Mesendoderm (in vitro differentiated cells): ENCODE results near the gene P2RY13.
A peak's percentile ranks its signal among the peaks of the same experiment; 100 is the strongest.

ENCODE experiments used
- DNase-seq: peaks from one replicate; pipeline ENCODE4 v3.0.0; 2013
- H2AK5ac ChIP-seq: 2 replicates; pipeline ENCODE4 v1.6.1; 2013; ENCODE audit warnings: low read length, inconsistent platforms
- H2BK120ac ChIP-seq: 2 replicates; pipeline ENCODE4 v1.6.1; 2013; ENCODE audit warnings: low read depth, mild to moderate bottlenecking, low read length, moderate library complexity, mixed read lengths
- H2BK15ac ChIP-seq: replicated peaks from 2 replicates; pipeline ENCODE4 v1.6.1; 2013; ENCODE audit warnings: low read depth, mild to moderate bottlenecking, moderate library complexity
- H2BK5ac ChIP-seq: 2 replicates; pipeline ENCODE4 v1.6.1; 2013; ENCODE audit warnings: low read length, inconsistent platforms
- H3K18ac ChIP-seq: 2 replicates; pipeline ENCODE4 v1.6.1; 2013; ENCODE audit warnings: mild to moderate bottlenecking, low read length, mixed read lengths
- H3K23ac ChIP-seq: one replicate; pipeline ENCODE4 v1.6.1; 2013; ENCODE audit warnings: low read length
- H3K27ac ChIP-seq: 2 replicates; pipeline ENCODE4 v1.5.1; 2013; ENCODE audit warnings: low read depth, mild to moderate bottlenecking, inconsistent platforms, low read length, moderate library complexity
- H3K27me3 ChIP-seq: 2 replicates; pipeline ENCODE4 v1.6.1; 2013; ENCODE audit warnings: low read length, control low read depth, mild to moderate bottlenecking, inconsistent platforms; ENCODE audit not compliant: insufficient read depth, poor library complexity
- H3K36me3 ChIP-seq: 2 replicates; pipeline ENCODE4 v1.6.1; 2013; ENCODE audit warnings: low read length, inconsistent platforms; ENCODE audit not compliant: control insufficient read depth, insufficient read depth
- H3K4ac ChIP-seq: one replicate; pipeline ENCODE4 v1.6.1; 2013; ENCODE audit warnings: low read depth, mild to moderate bottlenecking, low read length, moderate library complexity
- H3K4me1 ChIP-seq: 2 replicates; pipeline ENCODE4 v1.6.1; 2013; ENCODE audit warnings: low read depth, low read length, inconsistent platforms; ENCODE audit not compliant: control insufficient read depth
- H3K4me2 ChIP-seq: 2 replicates; pipeline ENCODE4 v1.6.1; 2013; ENCODE audit warnings: low read length
- H3K4me3 ChIP-seq: 2 replicates; pipeline ENCODE4 v1.5.1; 2013; ENCODE audit warnings: mild to moderate bottlenecking, low read length
- H3K56ac ChIP-seq: one replicate; pipeline ENCODE4 v1.6.1; 2013; ENCODE audit warnings: low read length
- H3K79me1 ChIP-seq: 2 replicates; pipeline ENCODE4 v1.6.1; 2013; ENCODE audit warnings: low read length, inconsistent platforms
- H3K79me2 ChIP-seq: 2 replicates; pipeline ENCODE4 v1.6.1; 2013; ENCODE audit warnings: mild to moderate bottlenecking, low read length; ENCODE audit not compliant: control insufficient read depth, insufficient read depth
- H3K9ac ChIP-seq: 2 replicates; pipeline ENCODE4 v1.6.1; 2013; ENCODE audit warnings: low read length, inconsistent platforms
- H4K5ac ChIP-seq: one replicate; pipeline ENCODE4 v1.6.1; 2013; ENCODE audit warnings: low read length
- H4K8ac ChIP-seq: one replicate; pipeline ENCODE4 v1.6.1; 2013; ENCODE audit warnings: low read depth, mild to moderate bottlenecking, control low read depth, low read length, moderate library complexity
- WGBS: extraction: QIAGEN DNeasy Blood & Tissue Kit; methylation state at CpG from one replicate; pipeline ENCODE4 v1.1.7; 2013; ENCODE audit warnings: low lambda C conversion rate, missing lambda C conversion rate; ENCODE audit not compliant: insufficient coverage; ENCODE audit errors: extremely low coverage; 5-methylcytosine and 5-hydroxymethylcytosine counted together

The P2RY13 gene

DNA sequence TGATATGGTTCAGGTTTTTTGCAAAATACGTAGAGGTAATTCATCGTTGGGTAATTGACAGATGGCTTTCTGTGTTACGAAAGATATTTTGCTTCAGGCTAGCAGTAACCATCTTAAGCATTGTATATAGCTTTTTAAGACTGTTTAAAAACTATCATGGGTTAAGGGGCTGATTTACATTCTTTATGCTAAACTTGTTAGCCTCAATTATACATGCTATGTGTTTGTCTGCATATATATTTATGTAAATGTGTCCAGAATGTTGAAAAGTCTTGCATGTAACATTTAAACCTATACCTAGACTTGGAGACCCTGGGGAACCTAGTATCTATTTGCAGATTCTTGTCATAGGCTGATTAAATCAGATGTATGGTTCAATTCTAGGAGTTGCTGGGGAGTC lies 39.9 kb downstream of the P2RY13 start:
- no peak overlapping the region for H3K9ac ChIP-seq
- no peaks in the 10 kb centered on the region for H3K27me3 ChIP-seq
- no peaks in the 10 kb centered on the region for H3K4me1 ChIP-seq
- no peak overlapping the region for H2BK120ac ChIP-seq
- H2BK15ac ChIP-seq = no peak overlapping the region
- H3K4me3 ChIP-seq = no peak overlapping the region
- H3K79me1 ChIP-seq = no peaks in the 10 kb centered on the region
- H3K36me3 ChIP-seq = no peaks in the 10 kb centered on the region
- no peak overlapping the region for H4K8ac ChIP-seq
- no peak overlapping the region for H4K5ac ChIP-seq
- H3K56ac ChIP-seq = no peak overlapping the region
- no peak overlapping the region for H2BK5ac ChIP-seq
- H3K79me2 ChIP-seq = no peaks in the 10 kb centered on the region
- no peak overlapping the region for H3K18ac ChIP-seq
- no peak overlapping the region for H3K23ac ChIP-seq
- H2AK5ac ChIP-seq = no peak overlapping the region
- H3K4ac ChIP-seq = no peak overlapping the region
- no CpG with 5 or more reads among the region's 3 CpGs for whole genome bisulfite sequencing
- H3K4me2 ChIP-seq = no peak overlapping the region
- no peak for DNase-seq
- no peak overlapping the region for H3K27ac ChIP-seq

DNA sequence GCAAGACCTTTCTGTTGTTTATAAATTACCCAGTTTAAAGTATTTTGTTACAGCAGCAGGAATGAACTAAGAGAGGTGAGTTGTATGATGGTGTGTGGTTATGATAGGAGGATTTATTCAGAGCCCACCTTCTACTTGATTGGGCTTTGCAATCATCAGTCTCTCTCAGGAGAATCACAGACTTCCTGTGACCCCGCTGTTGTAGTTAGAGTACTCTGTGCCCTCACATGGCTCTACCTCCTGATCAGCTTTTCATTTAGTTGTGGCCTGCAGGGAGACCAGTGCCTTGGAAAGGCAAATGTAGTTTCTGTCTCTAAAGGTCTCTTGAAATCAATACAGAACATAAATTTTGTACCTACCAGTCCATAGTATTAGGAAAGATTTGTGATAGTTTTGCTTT lies 43.4 kb downstream of the P2RY13 start:
- WGBS = no CpG with 5 or more reads among the region's 1 CpG
- H3K18ac ChIP-seq = no peak overlapping the region
- no peak overlapping the region for H3K9ac ChIP-seq
- H3K4me2 ChIP-seq = no peak overlapping the region
- no peak overlapping the region for H4K8ac ChIP-seq
- H3K36me3 ChIP-seq = no peaks in the 10 kb centered on the region
- H3K4ac ChIP-seq = no peak overlapping the region
- no peak overlapping the region for H2BK120ac ChIP-seq
- no peaks in the 10 kb centered on the region for H3K79me2 ChIP-seq
- H3K27me3 ChIP-seq = no peaks in the 10 kb centered on the region
- H3K79me1 ChIP-seq = no peaks in the 10 kb centered on the region
- no peak overlapping the region for H4K5ac ChIP-seq
- DNase-seq = no peak
- H2BK15ac ChIP-seq = no peak overlapping the region
- H3K23ac ChIP-seq = no peak overlapping the region
- no peak overlapping the region for H3K27ac ChIP-seq
- H2BK5ac ChIP-seq = no peak overlapping the region
- no peak overlapping the region for H3K4me3 ChIP-seq
- no peak overlapping the region for H2AK5ac ChIP-seq
- no peaks in the 10 kb centered on the region for H3K4me1 ChIP-seq
- no peak overlapping the region for H3K56ac ChIP-seq

DNA sequence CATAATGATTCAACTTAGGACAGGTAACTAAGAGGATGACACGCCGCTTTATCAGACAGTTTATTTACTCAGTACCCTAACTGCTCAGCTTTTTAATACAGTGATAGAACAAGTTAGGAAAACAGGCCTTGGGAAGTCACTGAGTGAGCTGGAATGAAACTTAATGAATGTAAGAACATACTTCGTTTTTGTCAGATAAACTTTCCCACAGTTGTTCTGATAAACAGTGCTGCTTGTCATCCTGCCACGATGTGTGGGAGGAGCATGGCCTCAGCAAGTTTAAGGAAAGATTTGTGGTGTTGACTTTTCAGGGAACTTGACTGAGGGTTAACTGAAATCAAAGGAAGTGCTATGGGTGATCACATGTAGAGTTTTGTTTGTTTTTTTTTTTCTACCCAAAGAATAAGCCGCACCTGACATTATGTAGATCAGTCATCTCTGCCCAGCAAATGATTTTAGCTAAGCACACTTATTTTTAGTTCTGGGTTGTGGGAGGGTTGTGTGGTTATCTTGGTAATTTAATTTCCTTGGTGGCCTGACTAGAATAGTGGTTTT lies 45.4 kb downstream of the P2RY13 start:
- Histone ChIP-seq H3K79me1 (no peaks in the 10 kb centered on the region), H2AK5ac (no peak overlapping the region), H3K4me3 (no peak overlapping the region), H3K9ac (no peak overlapping the region), H3K18ac (no peak overlapping the region), H3K36me3 (no peaks in the 10 kb centered on the region), H3K4ac (no peak overlapping the region), H2BK15ac (no peak overlapping the region), H3K23ac (no peak overlapping the region), H3K56ac (no peak overlapping the region), H4K8ac (no peak overlapping the region), H4K5ac (no peak overlapping the region), H3K27me3 (no peaks in the 10 kb centered on the region), H2BK120ac (no peak overlapping the region), H2BK5ac (no peak overlapping the region), H3K79me2 (no peaks in the 10 kb centered on the region), H3K4me2 (no peak overlapping the region), H3K4me1 (no peaks in the 10 kb centered on the region), H3K27ac (no peak overlapping the region)
- DNase-seq = no peak
- WGBS = no CpG with 5 or more reads among the region's 5 CpGs

DNA sequence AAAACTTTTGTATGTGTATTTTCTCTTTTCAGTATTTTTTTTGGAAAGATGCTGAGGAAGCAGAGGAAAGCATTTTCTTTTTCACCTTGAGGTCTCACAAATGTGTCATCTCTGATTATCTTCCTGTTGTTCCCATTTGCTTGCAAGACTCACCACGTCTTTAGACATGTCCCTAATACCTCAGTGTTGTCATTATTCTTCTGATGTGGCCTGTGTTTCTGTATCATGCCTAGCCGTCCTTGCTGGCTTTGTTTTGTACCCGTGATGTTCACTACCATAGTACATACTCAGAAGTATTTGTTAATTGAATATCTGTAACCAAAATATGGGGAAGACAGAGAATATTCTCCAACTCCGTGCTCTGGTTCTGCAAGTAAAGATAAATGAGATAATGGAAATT lies 46.0 kb downstream of the P2RY13 start:
- H2BK5ac ChIP-seq = no peak overlapping the region
- H4K8ac ChIP-seq = no peak overlapping the region
- H3K79me1 ChIP-seq = no peaks in the 10 kb centered on the region
- no peaks in the 10 kb centered on the region for H3K36me3 ChIP-seq
- no peaks in the 10 kb centered on the region for H3K79me2 ChIP-seq
- no peak overlapping the region for H2BK15ac ChIP-seq
- H2BK120ac ChIP-seq = no peak overlapping the region
- no peak overlapping the region for H3K18ac ChIP-seq
- no peak overlapping the region for H4K5ac ChIP-seq
- no peak overlapping the region for H3K27ac ChIP-seq
- no peak for DNase-seq
- no peak overlapping the region for H3K23ac ChIP-seq
- no peak overlapping the region for H3K9ac ChIP-seq
- no peak overlapping the region for H3K4ac ChIP-seq
- H3K27me3 ChIP-seq = no peaks in the 10 kb centered on the region
- H3K4me1 ChIP-seq = no peaks in the 10 kb centered on the region
- no CpG with 5 or more reads among the region's 4 CpGs for WGBS
- no peak overlapping the region for H3K56ac ChIP-seq
- H2AK5ac ChIP-seq = no peak overlapping the region
- H3K4me2 ChIP-seq = no peak overlapping the region
- H3K4me3 ChIP-seq = no peak overlapping the region

DNA sequence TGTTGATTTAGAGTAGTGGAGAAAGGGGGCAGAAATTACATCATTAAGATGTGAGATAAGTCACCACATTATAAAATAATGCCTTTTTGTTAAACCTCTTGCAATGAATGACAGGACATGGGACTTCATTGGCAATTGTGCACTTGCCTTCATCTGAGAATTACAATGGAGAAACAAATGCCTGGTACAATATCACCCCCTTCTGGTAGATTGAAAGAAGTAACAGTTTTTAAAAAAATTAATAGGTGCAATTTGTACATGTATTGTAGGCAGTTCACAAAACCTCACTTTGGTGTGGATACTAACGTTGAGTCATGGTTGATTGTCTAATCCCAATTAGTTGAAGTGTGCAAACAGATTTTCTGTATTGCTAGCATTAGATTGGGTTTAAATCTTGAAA lies 46.4 kb downstream of the P2RY13 start:
- Histone ChIP-seq H3K4me2 (no peak overlapping the region), H4K5ac (no peak overlapping the region), H3K36me3 (no peaks in the 10 kb centered on the region), H3K79me2 (no peaks in the 10 kb centered on the region), H2BK15ac (no peak overlapping the region), H3K9ac (no peak overlapping the region), H3K27ac (no peak overlapping the region), H3K56ac (no peak overlapping the region), H2BK5ac (no peak overlapping the region), H3K4ac (no peak overlapping the region), H2BK120ac (no peak overlapping the region), H3K27me3 (no peaks in the 10 kb centered on the region), H4K8ac (no peak overlapping the region), H3K4me1 (no peaks in the 10 kb centered on the region), H3K4me3 (no peak overlapping the region), H2AK5ac (no peak overlapping the region), H3K23ac (no peak overlapping the region), H3K18ac (no peak overlapping the region), H3K79me1 (no peaks in the 10 kb centered on the region)
- WGBS = no CpG with 5 or more reads among the region's 1 CpG
- peak; percentile 45 for DNase-seq

DNA sequence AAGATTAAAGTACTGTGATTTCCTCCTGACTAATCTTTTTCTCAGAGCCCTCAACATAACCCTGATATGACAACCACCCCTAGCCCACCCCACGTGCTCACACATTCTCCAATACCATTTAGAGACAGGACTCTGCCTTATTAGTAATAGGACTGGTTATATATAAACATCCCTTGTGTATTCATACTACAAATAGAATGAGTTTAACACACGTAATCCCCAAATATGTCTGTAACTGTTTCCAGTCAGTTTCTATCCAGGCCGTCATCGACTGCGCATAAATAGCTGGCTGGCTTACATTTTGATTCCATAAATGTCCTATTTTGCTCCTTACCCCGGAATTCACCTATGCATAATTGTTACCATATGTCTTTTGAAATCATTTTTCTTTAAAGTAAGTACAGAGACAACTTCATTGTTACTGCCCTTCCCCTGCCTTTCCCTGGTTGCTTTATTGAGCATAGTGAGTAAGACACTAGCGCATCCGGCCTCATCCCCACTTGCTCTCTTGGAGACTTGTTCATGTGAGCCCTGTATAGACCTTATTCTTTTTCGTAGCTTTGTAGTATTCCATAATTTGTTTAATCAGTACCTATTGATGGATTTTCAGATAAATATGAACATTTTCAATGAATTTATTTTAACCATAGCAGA lies 47.6 kb downstream of the P2RY13 start:
- H3K79me1 ChIP-seq = no peaks in the 10 kb centered on the region
- no peak overlapping the region for H3K9ac ChIP-seq
- H3K36me3 ChIP-seq = no peaks in the 10 kb centered on the region
- no peak overlapping the region for H2BK15ac ChIP-seq
- H3K4me1 ChIP-seq = no peaks in the 10 kb centered on the region
- H3K79me2 ChIP-seq = no peaks in the 10 kb centered on the region
- H4K5ac ChIP-seq = no peak overlapping the region
- no peak overlapping the region for H3K4me3 ChIP-seq
- H3K56ac ChIP-seq = no peak overlapping the region
- no peak overlapping the region for H3K23ac ChIP-seq
- H4K8ac ChIP-seq = no peak overlapping the region
- H3K4me2 ChIP-seq = no peak overlapping the region
- H2BK5ac ChIP-seq = no peak overlapping the region
- no CpG with 5 or more reads among the region's 9 CpGs for WGBS
- no peak overlapping the region for H2BK120ac ChIP-seq
- H3K27me3 ChIP-seq = no peaks in the 10 kb centered on the region
- H3K27ac ChIP-seq = no peak overlapping the region
- H3K4ac ChIP-seq = no peak overlapping the region
- DNase-seq = no peak
- no peak overlapping the region for H2AK5ac ChIP-seq
- H3K18ac ChIP-seq = no peak overlapping the region
